Measurements from ENCODE around the gene MORF4L1. TPM values are rescaled to one million over a fixed set of nuclear protein-coding genes. Genes with fewer than 3 reads are reported as not detected.
"Not testable (repeated sequence)": the region's sequence is repeated elsewhere in the genome, so short reads cannot be mapped to it uniquely, and the experiment has no call there.

The MORF4L1 gene
- total RNA-seq, 1 experiment from 2014 or later: 382 TPM

GRCh38 chr15:78900819-78901533 is 28.3 kb downstream of the MORF4L1 start:
- not testable (repeated sequence) for DNase-seq (ENCODE audit: low spot score)

DNA sequence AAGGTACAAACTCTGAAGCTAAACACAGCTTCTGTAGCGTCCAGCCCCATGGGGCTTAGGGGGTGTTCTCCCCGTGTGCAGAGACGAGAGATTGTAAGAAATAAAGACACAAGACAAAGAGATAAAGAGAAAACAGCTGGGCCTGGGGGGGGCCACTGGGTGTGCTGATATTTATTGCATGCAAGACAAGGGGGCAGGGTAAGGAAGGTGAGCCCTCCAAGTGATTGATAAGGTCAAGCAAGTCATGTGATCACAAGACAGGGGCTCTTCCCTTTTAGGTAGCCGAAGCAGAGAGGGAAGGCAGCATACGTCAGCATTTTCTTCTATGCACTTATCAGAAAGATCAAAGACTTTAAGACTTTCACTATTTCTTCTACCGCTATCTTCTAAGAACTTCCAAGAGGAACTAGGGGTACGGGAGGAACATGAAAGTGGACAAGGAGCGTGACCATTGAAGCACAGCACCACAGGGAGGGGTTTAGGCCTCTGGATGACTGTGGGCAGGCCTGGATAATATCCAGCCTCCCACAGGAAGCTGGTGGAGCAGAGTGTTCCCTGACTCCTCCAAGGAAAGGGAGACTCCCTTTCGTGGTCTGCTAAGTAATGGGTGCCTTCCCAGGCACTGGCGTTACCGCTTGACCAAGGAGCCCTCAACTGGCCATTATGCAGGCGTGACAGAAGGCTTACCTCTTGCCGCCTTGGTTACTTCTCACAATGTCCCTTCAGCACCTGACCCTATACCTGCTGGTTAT is 29.8 kb downstream of the MORF4L1 start:
- DNase-seq (ENCODE audit: low spot score): not testable (repeated sequence)

GRCh38 chr15:78904599-78905358 is 32.1 kb downstream of the MORF4L1 start:
- DNase-seq (ENCODE audit: low spot score): no peak

GRCh38 chr15:78906316-78906620 is 33.6 kb downstream of the MORF4L1 start:
- peak; percentile 42 for DNase-seq (ENCODE audit: low spot score)

DNA sequence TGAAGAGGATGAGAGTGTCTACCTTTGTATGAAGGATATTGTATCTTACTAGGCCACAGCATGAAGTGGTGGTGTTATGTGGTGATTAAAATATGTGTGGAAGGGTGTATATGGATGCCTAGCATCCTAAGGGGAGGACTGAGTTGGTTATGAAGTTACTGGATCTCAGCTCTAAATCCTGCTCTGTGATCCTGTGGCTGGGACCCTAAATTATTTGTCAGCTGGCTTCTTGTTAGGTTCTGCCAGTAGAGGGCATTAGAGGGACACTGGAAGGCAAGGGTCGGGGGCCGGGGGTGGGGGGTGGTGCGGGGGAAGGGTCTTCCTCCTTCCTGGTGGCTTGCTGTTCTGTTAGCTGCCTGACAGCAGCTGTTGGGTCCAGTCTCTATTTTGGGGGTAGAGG is 34.9 kb downstream of the MORF4L1 start:
- DNase-seq (ENCODE audit: low spot score): no peak

DNA sequence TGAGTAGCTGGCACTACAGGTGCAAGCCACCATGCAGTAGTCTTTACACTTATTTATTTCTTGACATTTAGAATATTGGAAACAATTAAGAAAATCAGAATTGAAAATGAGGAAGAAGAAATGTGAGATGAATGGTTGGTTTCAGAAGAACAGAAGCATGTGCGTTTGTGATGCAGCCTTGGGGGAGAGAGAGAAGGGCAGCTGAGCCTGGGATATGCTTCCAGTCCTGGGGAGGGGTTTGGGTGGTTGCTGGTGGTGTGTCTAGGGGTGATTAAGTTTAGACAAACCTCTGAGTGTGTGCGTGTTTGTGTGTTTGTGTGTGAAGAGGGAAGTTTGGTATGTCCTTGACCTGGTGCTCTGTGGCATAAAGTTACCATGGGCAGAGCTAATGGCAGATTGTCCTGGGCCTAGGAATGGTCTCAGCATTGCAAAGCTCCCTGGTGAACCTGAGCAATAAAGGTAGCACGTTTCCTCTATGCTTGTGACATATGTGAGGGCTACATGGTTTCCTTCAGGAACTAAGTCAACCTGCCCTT is 36.5 kb downstream of the MORF4L1 start:
- no peak for DNase-seq (ENCODE audit: low spot score)

- DNase-seq (ENCODE audit: low spot score): no peak
These were observed 37.1 kb downstream of the MORF4L1 start for GRCh38 chr15:78909791-78910228.

DNA sequence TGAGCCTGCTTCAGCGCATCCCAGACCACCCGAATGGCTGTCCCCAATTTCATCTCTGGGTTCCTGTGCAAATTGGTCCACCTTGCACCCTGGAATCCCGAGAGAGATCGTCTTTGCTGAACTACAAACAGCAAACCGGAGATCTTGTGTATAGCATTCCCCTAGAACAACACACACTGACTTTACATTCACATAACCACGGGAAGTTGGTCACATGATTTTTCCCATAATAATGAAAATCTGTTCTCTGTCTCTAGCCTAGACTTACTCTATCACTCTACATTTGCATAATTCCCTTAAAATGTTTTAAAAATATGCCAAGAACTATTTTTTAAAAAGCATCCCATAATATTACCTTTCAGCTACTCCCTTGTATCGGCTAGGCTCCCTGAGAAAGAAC is 37.6 kb downstream of the MORF4L1 start:
- no peak for DNase-seq (ENCODE audit: low spot score)

GRCh38 chr15:78912316-78912715 is 39.6 kb downstream of the MORF4L1 start:
- DNase-seq (ENCODE audit: low spot score): no peak

GRCh38 chr15:78913012-78913411 is 40.3 kb downstream of the MORF4L1 start:
- DNase-seq (ENCODE audit: low spot score): no peak

GRCh38 chr15:78914027-78914764 is 41.5 kb downstream of the MORF4L1 start:
- no peak for DNase-seq (ENCODE audit: low spot score)

- DNase-seq (ENCODE audit: low spot score): no peak
These were observed 42.8 kb downstream of the MORF4L1 start for GRCh38 chr15:78915341-78916087.

DNA sequence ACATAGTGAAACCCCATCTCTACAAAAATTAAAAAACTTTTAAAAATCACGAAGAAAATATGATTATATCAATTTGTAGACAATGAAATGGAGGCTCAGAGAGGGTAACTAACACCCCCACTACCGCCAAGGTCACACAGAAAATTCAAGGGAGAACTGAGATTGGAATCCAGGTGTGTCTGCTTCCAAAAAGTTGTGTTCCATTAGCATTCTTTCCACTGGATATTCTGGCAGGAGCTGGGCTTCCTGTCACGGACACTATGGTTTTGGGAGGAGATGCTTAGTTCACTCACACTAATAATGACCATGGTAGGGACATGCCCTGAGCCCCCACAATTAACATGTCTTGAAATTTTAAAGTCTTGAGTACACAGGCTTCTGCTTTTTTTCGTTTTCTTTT is 43.4 kb downstream of the MORF4L1 start:
- no peak for DNase-seq (ENCODE audit: low spot score)

DNA sequence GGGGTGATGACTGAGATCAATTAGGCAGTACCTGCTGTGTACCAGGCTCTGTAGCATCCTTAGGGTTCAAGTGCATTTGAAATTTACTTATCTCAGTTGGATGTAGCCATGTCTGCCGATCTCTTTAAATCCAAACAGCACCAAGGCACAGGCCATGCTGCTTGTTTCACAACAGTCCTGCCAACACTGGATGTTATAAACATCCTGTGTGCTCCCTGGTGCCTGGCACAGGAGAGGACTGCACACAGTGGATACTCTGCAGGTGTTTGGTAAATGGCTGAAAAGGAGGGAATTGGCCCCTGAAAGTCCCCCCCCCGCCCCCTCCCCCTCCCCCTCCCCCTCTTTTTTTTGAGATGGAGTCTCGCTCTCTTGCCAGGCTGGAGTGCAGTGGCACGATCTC is 45.2 kb downstream of the MORF4L1 start:
- DNase-seq (ENCODE audit: low spot score): no peak

GRCh38 chr15:78921517-78921916 is 48.8 kb downstream of the MORF4L1 start:
- DNase-seq (ENCODE audit: low spot score): no peak

GRCh38 chr15:78921940-78922339 is 49.2 kb downstream of the MORF4L1 start:
- no peak for DNase-seq (ENCODE audit: low spot score)

DNA sequence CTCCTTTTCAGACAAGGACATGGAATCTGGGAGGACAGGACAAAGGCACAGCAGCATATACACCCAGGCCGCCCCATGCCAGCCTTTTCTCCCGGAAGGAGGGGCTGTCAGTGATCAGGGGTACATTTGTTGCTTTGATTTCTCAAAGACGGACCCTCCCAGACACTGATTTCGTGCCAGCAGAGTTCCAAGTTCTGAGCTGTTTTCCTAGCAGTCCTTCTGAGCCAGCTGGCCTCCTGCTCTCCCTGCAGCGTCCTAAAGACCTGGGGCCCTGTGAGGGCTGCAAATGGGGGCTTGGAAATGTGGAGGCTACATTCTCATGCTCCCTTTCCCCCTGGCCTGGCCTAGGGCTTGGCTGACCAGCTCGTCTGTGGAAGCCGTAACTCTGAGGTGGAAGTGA is 49.8 kb downstream of the MORF4L1 start:
- DNase-seq (ENCODE audit: low spot score): no peak

DNA sequence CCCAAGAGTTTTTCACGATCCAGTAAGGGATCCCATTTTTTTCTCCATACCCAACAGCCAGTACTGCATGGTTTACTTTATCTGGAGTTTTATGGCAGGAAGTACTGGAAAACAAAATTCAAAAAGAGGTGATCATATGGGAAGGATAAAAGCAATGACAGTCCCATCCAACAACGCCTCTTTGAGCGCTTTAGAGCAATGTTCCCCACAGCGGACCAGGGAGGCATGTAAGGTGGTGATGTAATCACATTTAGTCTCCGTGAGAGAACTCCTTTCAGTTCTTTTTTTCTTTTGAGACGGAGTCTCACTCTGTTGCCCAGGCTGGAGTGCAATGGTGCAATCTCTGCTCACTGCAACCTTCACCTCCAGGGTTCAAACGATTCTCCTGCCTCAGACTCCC is 50.3 kb downstream of the MORF4L1 start:
- no peak for DNase-seq (ENCODE audit: low spot score)

GRCh38 chr15:78923480-78924360 is 51.0 kb downstream of the MORF4L1 start:
- DNase-seq (ENCODE audit: low spot score): no peak

DNA sequence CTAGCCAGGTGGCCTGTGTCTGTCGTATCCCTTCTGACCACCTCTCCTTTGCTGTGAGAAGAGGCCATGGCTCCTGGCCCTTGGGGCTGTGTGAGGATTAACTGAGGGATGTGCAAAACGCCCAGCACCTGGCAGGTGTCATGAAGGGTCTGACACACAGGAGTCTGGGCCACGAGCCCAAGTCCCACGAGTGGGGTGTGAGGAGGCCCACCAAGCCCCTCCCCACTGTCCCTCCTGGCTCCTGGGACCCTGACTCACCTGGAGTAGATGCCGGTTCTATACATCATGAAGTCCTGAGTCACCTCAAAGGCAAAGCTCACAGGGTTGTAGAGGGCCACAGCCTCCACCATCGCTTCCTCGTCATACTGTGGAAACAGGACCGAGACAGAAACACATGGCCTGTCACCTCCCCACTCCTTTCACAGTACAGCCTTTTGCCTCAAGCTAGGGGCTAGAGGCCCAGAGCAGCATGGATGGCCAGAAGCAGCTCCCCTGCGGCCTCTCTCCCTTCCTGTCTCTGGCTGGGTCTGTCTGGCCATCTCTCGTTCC is 52.5 kb downstream of the MORF4L1 start:
- no peak for DNase-seq (ENCODE audit: low spot score)
